Esophagus muscularis mucosa (tissue), 4 donors: ENCODE data around the gene ZMIZ1. TPM values are rescaled to one million over a fixed set of nuclear protein-coding genes. Genes with fewer than 3 reads are reported as not detected.

Source experiments
- DNase-seq: peaks from one replicate; pipeline ENCODE4 v3.0.0-alpha.2; 2017; ENCODE audit errors: extremely low spot score
- H3K27ac ChIP-seq, 4 donors: fragments of 200-600 bp; sonication (generic); replicated peaks in 1 of 4; 1 replicate in 3 of 4; 2 replicates in 1 of 4; pipeline ENCODE4 v1.5.1; 2016 to 2019; ENCODE audit warnings: mild to moderate bottlenecking in 1 of 4
- H3K27me3 ChIP-seq, 4 donors: fragments of 200-600 bp; sonication (generic); one replicate each; pipeline versions ENCODE4 v1.5.1 to v1.6.0; 2016 to 2019
- H3K36me3 ChIP-seq, 4 donors: fragments of 200-600 bp; sonication (generic); one replicate each; pipeline ENCODE4 v1.5.1; 2016 to 2019
- H3K4me1 ChIP-seq, 4 donors: fragments of 200-600 bp; sonication (generic); one replicate each; pipeline ENCODE4 v1.5.1; 2016 to 2019
- H3K4me3 ChIP-seq, 4 donors: fragments of 200-600 bp; sonication (generic); 1 replicate in 2 of 4; 2 replicates in 2 of 4; pipeline ENCODE4 v1.5.1; 2016 to 2019; ENCODE audit warnings: mild to moderate bottlenecking in 4 of 4, moderate library complexity in 1 of 4
- H3K9me3 ChIP-seq, 4 donors: fragments of 200-600 bp; sonication (generic); 1 replicate in 3 of 4; 2 replicates in 1 of 4; pipeline ENCODE4 v1.5.1; 2016 to 2019
- EP300 ChIP-seq: sonication (generic); formaldehyde crosslinking; IDR thresholded peaks from one replicate; pipeline ENCODE4 v1.6.1; 2017; ENCODE audit warnings: antibody characterized with exemption
- POLR2A ChIP-seq: fragments of 450-650 bp; IDR thresholded peaks from one replicate; pipeline ENCODE4 v1.6.1; 2017; ENCODE audit warnings: antibody characterized with exemption, moderate library complexity, mild to moderate bottlenecking, low read depth
- POLR2AphosphoS5 ChIP-seq, 2 donors: sonication (generic); formaldehyde crosslinking; IDR thresholded peaks; one replicate each; pipeline ENCODE4 v1.6.1; 2017; ENCODE audit warnings: antibody characterized with exemption in 2 of 2
- WGBS: methylation state at CpG from one replicate; pipeline ENCODE4 v1.1.5; 2018; 5-methylcytosine and 5-hydroxymethylcytosine counted together
- intact Hi-C: fragments of 100-400 bp; cut with DNase I; formaldehyde crosslinking; loops from one replicate; pipeline ENCODE4 v1.15.1; 2023
- total RNA-seq, 4 donors: library from RNA; depleted of rRNA; stranded (reverse); fragments of >200 nt; gene quantifications; one replicate each; pipeline versions ENCODE4 v1.1.0 to v1.2.1, GENCODE V29; 2016
- TF ChIP-seq, protein P1 (sequence below), 3 experiments: fragments of 200-600 bp in 2 of 3; fragments of 450-650 bp in 1 of 3; sonication (generic) in 2 of 3; IDR thresholded peaks; one replicate each; pipeline ENCODE4 v1.5.1; 2017 to 2019; ENCODE audit warnings: antibody characterized with exemption in 3 of 3, mild to moderate bottlenecking in 2 of 3, moderate library complexity in 1 of 3

The ZMIZ1 gene
- total RNA-seq, 4 donors from 2014 or later = 48.7 to 87.2 (median 66.0) TPM

GRCh38 chr10:79176949-79177602, 108.3 kb downstream of the ZMIZ1 start:
- intact Hi-C loops = no loop called here
- H3K4me3 ChIP-seq = no peak overlapping the region
- TF ChIP-seq, protein P1, sequence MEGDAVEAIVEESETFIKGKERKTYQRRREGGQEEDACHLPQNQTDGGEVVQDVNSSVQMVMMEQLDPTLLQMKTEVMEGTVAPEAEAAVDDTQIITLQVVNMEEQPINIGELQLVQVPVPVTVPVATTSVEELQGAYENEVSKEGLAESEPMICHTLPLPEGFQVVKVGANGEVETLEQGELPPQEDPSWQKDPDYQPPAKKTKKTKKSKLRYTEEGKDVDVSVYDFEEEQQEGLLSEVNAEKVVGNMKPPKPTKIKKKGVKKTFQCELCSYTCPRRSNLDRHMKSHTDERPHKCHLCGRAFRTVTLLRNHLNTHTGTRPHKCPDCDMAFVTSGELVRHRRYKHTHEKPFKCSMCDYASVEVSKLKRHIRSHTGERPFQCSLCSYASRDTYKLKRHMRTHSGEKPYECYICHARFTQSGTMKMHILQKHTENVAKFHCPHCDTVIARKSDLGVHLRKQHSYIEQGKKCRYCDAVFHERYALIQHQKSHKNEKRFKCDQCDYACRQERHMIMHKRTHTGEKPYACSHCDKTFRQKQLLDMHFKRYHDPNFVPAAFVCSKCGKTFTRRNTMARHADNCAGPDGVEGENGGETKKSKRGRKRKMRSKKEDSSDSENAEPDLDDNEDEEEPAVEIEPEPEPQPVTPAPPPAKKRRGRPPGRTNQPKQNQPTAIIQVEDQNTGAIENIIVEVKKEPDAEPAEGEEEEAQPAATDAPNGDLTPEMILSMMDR (IDR thresholded peaks at IDR 0.05) = no peak
- TF ChIP-seq EP300 = no peak
- TF ChIP-seq POLR2AphosphoS5 (IDR thresholded peaks at IDR 0.05) = peak in 1 of 2 donors; percentile 33
- no peak for DNase-seq
- no peaks in the 10 kb centered on the region for H3K9me3 ChIP-seq
- peak overlapping the region; percentile 67 to 81 (median 74) for H3K27ac ChIP-seq
- H3K36me3 ChIP-seq = peaks cover 0 to 19% (median 5%) of the 10 kb centered on the region in 4 donors
- peaks cover 86 to 99% (median 88%) of the 10 kb centered on the region in 4 donors for H3K4me1 ChIP-seq
- no peaks in the 10 kb centered on the region for H3K27me3 ChIP-seq
- 37% methylated on average over 11 of the region's 18 CpGs for WGBS

DNA sequence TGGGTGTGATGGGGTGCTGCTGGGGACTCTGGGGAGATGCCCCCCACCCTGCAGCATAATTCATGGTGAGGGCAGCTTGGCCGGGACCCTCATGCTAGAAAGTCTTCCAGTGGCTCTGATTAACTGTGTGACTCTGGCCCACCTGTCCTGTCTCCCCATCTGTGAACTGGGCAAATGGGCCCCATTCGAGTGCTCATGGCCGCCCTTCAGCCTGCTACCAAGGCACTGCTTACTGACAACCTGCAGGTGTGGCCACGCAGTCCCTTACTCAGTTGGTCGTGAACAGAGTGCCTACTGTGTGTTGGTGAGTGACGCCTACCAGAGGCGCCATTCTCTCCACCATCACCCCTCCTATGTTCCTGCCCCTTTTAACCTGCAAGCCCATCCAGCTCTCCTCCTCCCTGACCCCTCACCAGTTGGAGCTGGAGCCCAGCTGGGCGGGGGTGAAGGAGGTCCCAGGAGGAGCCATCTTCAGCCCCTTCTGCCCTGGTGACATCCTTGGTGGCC, 109.4 kb downstream of the ZMIZ1 start:
- intact Hi-C loops = no loop called here
- WGBS = 92% methylated on average over 8 of the region's 8 CpGs
- Histone ChIP-seq H3K27me3 (no peaks in the 10 kb centered on the region), H3K27ac (peak overlapping the region; percentile 67 to 81 (median 74)), H3K4me1 (peaks cover 91 to 100% (median 96%) of the 10 kb centered on the region in 4 donors), H3K36me3 (peaks cover 0 to 18% (median 4%) of the 10 kb centered on the region in 4 donors), H3K4me3 (no peak overlapping the region), H3K9me3 (no peaks in the 10 kb centered on the region)
- TF ChIP-seq POLR2AphosphoS5 (IDR thresholded peaks at IDR 0.05) (no peak), EP300 (no peak), POLR2A (no peak)
- TF ChIP-seq, protein P1 (IDR thresholded peaks at IDR 0.05) = no peak
- no peak for DNase-seq

DNA sequence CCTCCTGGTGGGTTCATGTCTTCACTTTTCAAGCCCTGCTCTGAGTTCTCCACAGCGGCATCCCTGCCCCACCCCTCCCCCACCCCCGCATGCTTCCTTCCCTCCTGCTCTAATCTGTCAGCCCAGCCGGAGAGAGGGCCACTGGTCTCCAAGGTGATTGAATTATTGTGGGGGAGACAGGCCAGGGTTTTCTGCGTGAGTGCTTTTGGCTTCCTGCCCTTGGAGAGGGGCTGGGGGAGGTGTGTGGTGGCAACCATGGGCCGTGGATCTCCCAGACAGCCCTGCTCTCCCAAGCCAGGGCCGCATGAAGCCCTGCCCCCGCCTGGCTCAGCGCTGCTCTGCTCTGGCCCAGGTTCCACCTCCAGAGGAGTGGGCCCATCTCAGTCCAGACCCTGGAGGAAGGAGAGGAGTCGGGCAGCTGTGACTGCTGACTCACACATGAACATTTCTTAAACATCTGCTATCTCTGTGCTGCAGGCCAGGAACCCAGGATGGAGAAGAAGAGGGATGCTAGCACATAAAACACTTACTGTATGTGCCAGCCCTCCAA, 109.9 kb downstream of the ZMIZ1 start:
- TF ChIP-seq EP300 = no peak
- TF ChIP-seq POLR2A = no peak
- peak in 1 of 2 donors; percentile 12 for TF ChIP-seq POLR2AphosphoS5 (IDR thresholded peaks at IDR 0.05)
- TF ChIP-seq, protein P1 (IDR thresholded peaks at IDR 0.05) = no peak
- Histone ChIP-seq H3K9me3 (no peaks in the 10 kb centered on the region), H3K4me1 (peaks cover 97 to 100% (median 100%) of the 10 kb centered on the region in 4 donors), H3K36me3 (peaks cover 0 to 18% (median 4%) of the 10 kb centered on the region in 4 donors), H3K4me3 (no peak overlapping the region), H3K27me3 (no peaks in the 10 kb centered on the region), H3K27ac (peak overlapping the region; percentile 67 to 81 (median 74))
- intact Hi-C loops = no loop called here
- no peak for DNase-seq
- WGBS = 17% methylated on average over 4 of the region's 9 CpGs

GRCh38 chr10:79179164-79179956, 110.6 kb downstream of the ZMIZ1 start:
- TF ChIP-seq POLR2AphosphoS5 (IDR thresholded peaks at IDR 0.05) = no peak
- no peak for TF ChIP-seq EP300
- TF ChIP-seq, protein P1 (IDR thresholded peaks at IDR 0.05) = no peak
- TF ChIP-seq POLR2A = no peak
- Histone ChIP-seq H3K27me3 (no peaks in the 10 kb centered on the region), H3K4me3 (no peak overlapping the region), H3K27ac (peak overlapping the region; percentile 67 to 81 (median 74)), H3K9me3 (no peaks in the 10 kb centered on the region), H3K4me1 (peaks cover 98 to 100% (median 100%) of the 10 kb centered on the region in 4 donors), H3K36me3 (peaks cover 0 to 12% (median 4%) of the 10 kb centered on the region in 4 donors)
- intact Hi-C loops = no loop called here
- WGBS = 67% methylated on average over 1 of the region's 7 CpGs
- DNase-seq = no peak
